ENCODE measurements around the gene PTPN14.

PTPN14 gene

GRCh38 chr1:214541693-214542092, 9.7 kb downstream of the PTPN14 start:
- TF ChIP-seq, protein P1, sequence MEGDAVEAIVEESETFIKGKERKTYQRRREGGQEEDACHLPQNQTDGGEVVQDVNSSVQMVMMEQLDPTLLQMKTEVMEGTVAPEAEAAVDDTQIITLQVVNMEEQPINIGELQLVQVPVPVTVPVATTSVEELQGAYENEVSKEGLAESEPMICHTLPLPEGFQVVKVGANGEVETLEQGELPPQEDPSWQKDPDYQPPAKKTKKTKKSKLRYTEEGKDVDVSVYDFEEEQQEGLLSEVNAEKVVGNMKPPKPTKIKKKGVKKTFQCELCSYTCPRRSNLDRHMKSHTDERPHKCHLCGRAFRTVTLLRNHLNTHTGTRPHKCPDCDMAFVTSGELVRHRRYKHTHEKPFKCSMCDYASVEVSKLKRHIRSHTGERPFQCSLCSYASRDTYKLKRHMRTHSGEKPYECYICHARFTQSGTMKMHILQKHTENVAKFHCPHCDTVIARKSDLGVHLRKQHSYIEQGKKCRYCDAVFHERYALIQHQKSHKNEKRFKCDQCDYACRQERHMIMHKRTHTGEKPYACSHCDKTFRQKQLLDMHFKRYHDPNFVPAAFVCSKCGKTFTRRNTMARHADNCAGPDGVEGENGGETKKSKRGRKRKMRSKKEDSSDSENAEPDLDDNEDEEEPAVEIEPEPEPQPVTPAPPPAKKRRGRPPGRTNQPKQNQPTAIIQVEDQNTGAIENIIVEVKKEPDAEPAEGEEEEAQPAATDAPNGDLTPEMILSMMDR (conservative IDR thresholded peaks at IDR 0.05; ENCODE audit: control insufficient read depth, insufficient read depth, low read depth, low read length), result no peak
- no peak for DNase-seq (ENCODE audit: low read depth)
- no peak overlapping the region for H3K4me3 ChIP-seq (ENCODE audit: control insufficient read depth, low read depth, low read length)

DNA sequence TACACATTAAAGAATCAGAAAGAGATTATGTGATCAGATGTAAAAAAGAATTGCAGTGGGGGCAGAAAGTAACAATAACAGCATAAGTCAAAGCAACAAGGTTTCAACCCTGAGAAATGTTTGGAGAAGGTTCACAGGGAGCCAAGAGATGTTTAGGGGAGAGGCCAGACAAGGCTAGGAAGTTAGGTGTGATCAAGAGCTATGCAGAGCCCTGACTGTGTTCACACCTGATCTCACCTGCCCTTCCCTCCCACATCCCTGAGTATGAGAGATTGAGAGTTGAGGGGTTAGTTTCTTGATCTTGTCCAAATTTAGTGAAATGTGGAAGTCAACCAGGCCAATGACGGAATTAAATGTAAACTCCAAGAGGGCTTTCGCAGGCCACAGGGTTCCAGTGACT, 10.2 kb downstream of the PTPN14 start:
- no peak overlapping the region for H3K4me3 ChIP-seq (ENCODE audit: control insufficient read depth, low read depth, low read length)
- DNase-seq (ENCODE audit: low read depth), result no peak
- TF ChIP-seq, protein P1 (conservative IDR thresholded peaks at IDR 0.05; ENCODE audit: control insufficient read depth, insufficient read depth, low read depth, low read length), result no peak

GRCh38 chr1:214540324-214540723, 11.1 kb downstream of the PTPN14 start:
- TF ChIP-seq, protein P1 (conservative IDR thresholded peaks at IDR 0.05; ENCODE audit: control insufficient read depth, insufficient read depth, low read depth, low read length), result no peak
- DNase-seq (ENCODE audit: low read depth), result no peak
- no peak overlapping the region for H3K4me3 ChIP-seq (ENCODE audit: control insufficient read depth, low read depth, low read length)

- no peak for DNase-seq (ENCODE audit: low read depth)
- H3K4me3 ChIP-seq (ENCODE audit: control insufficient read depth, low read depth, low read length), result no peak overlapping the region
- TF ChIP-seq, protein P1 (conservative IDR thresholded peaks at IDR 0.05; ENCODE audit: control insufficient read depth, insufficient read depth, low read depth, low read length), result no peak
These were observed 12.9 kb downstream of the PTPN14 start for GRCh38 chr1:214538496-214538895.

- H3K4me3 ChIP-seq (ENCODE audit: control insufficient read depth, low read depth, low read length), result no peak overlapping the region
- no peak for DNase-seq (ENCODE audit: low read depth)
- TF ChIP-seq, protein P1 (conservative IDR thresholded peaks at IDR 0.05; ENCODE audit: control insufficient read depth, insufficient read depth, low read depth, low read length), result no peak
These were observed 13.4 kb downstream of the PTPN14 start for GRCh38 chr1:214537872-214538473.

DNA sequence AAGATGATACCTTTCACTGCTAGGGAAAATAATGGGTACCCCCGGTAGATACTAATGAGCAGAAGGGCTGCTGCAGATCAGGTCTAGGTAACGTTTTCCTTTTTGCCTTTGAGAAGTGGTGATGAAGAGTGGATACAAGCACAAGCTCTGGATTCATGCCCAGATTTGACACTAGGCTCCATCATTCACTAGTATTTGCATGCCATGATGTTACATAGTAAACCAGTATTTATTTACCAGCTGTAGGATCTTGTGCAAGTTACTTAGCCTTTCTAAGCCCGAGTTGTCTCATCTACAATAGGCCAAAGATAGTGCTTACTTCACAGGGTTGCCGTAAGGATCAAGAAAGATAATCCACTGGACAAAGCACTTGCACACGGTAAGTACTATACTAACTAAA, 14.2 kb downstream of the PTPN14 start:
- H3K4me3 ChIP-seq (ENCODE audit: control insufficient read depth, low read depth, low read length), result no peak overlapping the region
- TF ChIP-seq, protein P1 (conservative IDR thresholded peaks at IDR 0.05; ENCODE audit: control insufficient read depth, insufficient read depth, low read depth, low read length), result no peak
- peak; percentile 56 for DNase-seq (ENCODE audit: low read depth)

DNA sequence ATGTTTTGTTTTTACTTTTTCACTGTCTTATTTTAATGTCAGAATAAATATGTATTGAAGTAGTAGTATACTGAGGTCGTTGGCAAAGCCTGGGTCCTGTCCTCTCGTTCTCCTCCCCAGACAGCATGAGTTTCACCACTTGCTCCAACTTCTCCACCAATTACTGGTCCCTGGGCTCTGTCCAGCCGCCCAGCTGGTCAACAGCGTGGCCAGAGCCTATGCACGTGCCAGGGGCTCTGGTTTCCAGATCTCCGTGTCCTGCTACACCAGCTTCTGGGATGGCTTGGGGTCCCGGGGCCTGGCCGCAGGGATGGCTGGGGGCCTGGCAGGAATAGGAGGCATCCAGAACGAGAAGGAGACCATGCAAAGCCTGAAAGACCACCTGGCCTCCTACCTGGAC, 19.3 kb downstream of the PTPN14 start:
- TF ChIP-seq, protein P1 (conservative IDR thresholded peaks at IDR 0.05; ENCODE audit: control insufficient read depth, insufficient read depth, low read depth, low read length), result no peak
- H3K4me3 ChIP-seq (ENCODE audit: control insufficient read depth, low read depth, low read length), result no peak overlapping the region
- DNase-seq (ENCODE audit: low read depth), result no peak
